HG03039 (cell line): ENCODE measurements around the gene SPDEF.

Source experiments
- ATAC-seq: cut with Tn5 transposase; IDR thresholded peaks from one replicate; pipeline ENCODE4 v1.9.1; 2021; ENCODE audit warnings: mild to moderate bottlenecking, moderate library complexity; ENCODE audit not compliant: unreplicated experiment

SPDEF gene

DNA sequence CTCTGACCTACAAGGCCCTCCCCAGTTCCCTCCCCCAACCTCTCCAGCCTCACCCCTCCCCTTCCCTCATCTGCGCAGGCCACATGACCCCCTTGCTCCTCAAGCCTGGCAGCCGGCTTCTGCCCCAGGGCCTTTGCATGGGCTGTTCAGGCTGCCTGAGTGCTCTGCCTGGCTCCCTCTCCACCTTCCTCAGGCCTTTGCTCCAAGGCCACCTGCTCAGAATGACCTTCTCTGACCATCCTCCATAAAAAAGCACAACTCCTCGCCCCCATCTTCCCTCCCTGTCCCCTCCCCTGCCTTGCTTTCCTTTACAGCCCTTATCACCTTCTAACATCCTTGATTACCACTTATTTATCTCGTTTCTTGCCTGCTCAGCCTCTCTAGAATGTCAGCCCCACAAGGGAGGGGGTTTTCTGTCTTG lies 38.7 kb downstream of the SPDEF start:
- ATAC-seq, result no peak

DNA sequence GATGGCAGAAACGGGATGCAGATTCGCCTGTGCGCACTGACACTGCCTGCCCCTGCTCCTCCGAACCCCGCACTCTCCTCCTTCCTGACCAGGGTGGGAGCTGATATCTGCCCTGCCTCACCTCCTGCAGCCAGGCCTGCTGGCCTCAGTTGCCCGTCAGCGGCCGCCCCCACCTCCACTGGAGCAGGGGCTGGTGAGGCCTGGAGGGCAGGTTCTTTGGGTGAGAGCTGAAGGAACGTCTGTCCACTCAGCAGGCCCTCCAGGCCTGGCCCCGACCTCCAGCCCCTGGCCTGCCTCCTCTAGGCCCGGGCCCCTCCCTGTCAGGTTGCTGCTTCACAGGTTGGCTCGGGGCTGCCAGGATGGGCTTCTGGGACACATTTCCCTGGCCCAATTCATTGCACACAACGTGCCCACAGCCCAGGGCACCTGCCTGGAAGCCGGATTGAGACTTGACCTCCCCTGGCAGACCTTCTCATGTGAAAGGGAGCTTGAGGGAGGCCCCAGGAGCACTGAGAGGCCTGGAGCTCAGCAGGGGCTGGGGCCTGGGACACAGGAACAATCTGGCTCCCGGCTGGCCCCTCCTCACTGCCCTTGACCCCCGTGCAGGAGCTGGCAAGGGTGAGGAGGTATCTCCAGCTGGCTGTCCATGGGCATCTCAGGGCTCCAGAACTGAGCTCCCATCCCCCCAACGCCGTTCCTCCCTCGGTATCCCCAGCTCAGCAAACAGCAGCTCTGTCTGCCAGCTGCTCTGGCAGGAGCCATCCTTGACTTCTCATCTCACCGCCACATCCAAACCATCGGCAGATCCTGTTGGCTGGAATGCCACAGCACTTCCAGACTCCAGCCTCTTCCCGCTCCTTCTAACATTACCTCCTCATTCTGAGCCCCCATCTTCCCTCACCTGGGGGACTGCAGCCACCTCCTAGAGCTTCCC lies 39.5 kb downstream of the SPDEF start:
- no peak for ATAC-seq

DNA sequence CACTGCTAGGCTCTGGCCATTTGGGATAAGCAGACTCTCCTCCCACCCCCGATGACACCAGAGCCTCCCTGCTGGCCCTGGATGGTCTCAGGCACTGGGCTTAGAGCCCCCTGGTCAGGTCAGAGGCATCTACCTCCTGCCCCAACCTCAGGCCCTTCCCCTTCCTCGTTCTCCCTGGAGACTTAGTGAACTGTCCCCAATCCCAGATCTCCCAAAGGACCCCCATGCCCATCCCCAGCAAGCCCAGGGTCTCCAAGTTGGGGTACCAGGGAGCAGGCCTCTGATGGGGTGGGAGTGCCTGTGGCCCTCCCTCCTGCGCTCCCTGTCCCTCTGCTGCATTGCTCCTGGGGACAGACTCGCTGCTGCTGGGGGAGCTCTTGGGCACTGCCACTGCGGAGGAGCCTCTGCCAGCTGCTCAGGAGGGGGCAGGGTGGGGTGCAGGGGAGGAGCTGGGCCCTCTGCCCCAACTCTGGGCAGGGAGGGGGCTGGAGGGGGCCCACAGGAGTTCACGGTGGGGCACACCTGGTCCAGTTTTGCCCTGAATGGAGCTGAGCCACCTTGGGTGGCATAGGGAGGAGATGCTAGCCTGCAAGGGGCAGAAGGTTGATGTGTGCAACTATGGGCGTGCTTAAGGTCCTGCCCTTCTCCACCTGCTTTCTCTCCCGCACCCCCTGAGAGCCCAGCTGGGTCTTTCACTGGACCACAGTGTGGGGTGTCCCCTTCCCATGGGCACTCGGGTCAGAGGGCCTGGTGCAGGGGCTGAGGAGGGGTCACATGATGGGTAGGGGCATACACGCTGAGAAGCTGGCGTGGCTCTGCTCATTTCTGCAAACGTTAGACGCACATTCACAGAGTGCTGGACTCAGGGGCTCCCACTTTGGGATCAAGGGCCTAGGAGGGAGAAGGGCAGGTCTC lies 40.4 kb downstream of the SPDEF start:
- ATAC-seq, result no peak

DNA sequence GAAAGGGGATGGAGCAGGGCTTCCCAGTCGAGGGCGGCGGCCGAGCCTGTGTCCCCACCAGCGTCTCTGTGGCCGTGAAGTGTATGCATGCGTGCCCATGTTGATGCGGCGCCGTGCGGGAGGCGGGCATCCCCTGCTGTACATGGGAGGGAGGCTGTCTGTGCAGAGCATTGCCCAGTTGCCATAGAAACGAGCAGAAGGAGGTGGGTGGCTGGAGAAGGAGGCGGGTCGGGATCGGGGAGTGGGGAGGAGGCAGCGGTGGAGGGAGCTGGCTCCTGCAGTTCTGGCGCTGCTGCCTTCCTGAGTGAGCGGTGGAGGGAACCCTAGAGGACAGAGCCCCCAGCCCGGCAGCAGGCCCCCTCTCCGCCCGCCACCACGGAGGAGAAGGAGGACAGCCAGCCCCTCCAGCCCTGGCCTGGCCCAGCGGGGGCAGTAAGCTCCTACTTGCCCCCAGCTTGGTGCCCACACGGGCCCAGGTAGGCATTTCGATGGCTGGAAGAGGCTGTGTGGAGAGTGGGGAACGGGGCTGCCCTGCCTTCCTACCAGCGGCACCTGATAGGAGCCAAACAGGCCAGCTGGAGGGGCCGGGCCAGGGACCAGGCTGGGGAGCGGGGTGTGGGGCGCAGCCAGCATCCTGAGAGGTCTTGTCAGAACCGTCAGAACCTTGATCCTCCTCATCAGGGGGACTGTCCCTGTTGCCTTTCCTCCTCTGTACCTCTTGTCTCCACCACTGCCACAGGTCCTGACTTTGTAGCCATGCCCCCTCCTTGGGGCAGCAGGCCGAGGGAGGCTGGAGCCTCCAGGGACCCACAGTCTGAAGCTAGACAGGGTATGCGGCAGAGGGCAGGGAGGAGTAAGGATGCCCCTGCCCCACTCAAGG lies 41.3 kb downstream of the SPDEF start:
- no peak for ATAC-seq

DNA sequence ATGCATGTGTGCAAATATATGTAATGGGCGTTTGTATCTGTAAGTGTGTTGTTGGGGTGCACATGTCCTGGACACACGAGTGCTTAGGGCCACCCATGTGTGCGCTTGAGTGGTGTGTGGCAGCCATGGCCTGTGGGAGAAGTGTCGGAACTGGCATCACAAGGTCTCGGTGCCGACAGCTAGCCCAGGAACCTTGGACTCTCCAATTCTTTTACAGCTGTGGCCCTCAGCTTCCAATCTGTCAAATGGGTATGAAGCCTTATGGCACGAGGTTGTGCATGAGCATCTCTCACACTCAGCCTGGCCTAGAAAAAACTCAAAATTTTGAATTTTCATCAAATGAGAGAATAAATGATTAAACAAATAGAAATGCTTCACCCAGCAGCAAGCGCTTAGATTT lies 42.0 kb downstream of the SPDEF start:
- ATAC-seq, result no peak

DNA sequence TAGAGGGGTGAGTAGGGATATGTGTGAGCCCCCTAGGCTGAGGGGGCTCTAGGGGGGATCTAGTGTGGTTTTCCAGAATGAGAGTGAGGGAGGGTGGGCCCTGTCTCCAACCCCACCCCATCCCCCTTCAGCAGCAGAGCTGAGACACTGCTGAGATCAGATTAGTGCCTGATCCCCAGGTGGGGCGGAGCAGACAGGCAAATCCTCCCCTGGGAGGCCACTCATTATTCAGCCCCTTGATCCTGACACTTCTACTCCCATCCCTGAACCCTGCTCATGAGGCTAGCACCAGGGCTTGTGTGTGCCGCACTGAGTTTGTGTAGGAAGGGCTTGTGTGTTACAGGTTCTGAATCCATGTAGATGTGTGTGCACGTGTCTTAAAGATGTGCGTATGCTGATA lies 42.5 kb downstream of the SPDEF start:
- ATAC-seq, result no peak

DNA sequence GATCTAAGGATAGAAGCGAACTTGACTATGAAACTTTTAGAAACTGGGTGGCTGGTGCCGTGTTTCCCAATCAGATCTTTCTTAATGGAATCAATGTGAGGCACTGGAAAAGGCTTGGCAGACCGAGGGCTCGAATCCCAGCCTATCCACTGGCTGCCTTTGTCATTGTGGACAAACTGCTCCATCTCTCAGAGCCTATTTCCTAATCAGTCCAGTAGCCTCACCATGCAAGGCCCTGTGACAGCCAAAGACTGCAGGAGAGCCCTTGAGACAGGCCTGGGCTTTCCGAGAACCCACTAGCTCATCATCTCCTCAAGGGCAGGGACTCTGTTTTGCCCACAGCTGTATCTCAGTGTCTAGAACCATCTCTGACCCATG lies 43.4 kb downstream of the SPDEF start:
- ATAC-seq, result no peak

DNA sequence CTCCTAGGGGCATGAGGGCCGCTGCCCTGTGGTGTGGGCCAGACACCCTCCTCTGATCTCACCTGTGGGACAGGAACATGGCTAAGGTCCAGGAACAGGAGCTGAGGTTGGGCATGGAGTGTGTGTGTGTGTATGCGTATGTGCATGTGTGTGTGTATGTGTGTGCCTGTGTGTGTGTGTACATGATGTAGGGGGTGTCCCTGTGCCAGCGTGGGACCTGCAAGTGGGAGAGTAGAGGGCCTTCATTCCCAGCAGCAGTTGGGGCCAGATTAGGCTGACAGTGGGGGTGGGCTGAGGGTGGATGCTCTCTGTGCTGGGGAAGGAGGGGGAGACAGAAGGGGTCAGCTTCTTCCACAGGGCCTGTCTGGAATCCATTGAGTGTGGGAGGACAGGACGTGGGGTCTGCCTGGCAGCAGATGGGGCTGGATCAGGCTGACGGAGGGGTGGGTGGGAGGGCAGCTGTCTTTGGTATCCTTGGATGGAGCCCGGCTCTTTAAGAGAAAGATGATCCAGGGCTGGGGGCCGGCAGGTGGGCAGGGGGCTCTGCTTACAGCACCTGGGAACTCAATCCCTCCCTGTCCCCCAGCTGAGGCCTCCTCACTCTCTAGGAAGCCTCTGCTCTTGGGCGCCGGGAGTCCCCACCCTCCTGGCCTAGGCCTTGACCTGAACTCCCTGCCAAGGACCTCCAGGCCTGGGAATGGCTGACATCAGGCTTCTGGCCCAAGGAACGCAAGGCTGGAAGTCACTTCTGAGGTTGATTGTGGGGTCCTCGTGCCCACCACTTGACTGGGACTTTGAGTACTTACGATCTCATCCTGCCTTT lies 44.0 kb downstream of the SPDEF start:
- no peak for ATAC-seq

DNA sequence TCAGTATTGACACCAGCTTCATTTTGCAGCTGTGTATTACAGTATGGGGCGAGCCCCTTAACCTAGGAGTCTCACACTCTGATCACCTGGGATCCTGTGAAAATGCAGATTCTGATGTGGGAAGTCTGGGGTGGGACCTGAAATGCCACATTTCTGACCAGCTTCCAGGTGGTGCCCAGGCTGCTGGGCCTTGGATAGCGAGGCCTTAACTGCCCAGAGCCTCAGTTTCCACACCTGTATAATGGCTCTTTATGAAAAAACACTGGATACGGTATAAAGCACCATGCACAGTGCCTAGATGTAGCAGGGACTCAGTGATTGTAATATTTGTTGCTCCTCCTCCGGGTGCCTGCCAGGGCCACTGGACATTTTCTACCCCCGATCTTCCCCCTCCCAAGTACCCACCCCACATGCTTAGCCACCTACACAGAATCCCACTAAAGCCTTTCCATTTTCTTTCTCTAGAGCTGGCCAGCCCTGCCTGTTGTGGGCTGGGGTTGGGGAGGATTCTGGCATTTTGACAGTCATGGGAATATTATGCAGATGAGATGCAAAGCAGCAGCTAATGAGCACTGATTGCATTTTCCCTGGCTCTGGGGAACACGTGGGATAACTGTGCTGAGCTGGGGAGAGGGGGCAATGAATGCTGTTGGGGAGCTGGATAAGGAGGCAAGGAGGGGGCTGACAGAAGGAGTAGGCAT lies 44.8 kb downstream of the SPDEF start:
- ATAC-seq, result no peak

DNA sequence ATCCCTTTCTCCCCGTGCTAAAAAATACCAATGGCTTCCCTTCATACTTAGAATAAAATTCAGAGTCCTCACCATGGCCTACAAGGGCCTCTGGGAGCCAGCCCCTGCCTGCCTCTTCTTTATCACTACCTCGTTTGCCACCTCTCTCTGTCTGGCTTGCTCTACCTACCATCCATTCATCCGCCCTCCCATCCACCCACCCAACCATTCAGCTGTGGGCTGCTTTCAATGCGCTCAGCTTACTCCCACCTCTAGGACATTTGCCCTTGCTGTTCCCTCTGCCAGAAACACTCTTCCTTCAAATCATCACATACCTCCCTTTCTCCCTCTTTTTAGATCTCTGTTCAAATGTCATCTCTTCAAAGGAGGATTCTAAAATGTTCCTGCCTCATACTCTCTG lies 45.8 kb downstream of the SPDEF start:
- no peak for ATAC-seq

DNA sequence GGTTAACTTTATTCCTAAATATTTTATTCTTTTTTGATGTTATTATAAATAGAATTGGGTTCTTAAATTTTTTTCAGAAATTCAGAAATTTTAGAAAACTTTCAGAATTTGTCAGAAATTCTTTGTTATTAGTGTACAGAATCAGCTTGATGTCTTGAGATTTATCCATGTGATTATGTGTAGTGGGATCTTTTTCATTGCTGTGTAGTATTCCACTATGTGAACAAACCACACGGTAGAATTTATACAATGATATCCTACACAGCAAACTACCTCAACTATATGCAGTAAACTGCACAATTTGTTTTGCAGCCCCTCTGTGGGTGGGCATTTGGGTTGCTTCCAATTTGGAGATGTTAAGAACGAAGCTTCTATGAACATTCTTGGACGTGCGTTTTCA lies 46.3 kb downstream of the SPDEF start:
- ATAC-seq, result no peak

DNA sequence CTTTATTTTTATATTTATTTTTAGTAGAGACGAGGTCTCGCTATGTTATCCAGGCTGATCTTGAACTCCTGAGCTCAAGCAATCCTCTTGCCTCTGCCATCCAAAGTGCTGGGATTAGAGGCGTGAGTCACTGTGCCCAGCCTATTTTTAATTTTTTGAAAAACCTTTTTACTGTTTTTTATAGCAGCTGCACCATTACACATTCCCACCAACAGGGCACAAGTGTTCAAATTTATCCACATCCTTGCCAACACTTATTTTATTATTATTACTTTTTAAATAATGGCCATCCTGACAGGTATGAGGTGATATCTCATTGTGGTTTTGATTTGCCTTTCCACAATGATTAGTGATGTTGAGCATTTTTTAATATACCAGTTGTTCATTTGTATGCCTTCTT lies 47.7 kb downstream of the SPDEF start:
- ATAC-seq, result no peak

DNA sequence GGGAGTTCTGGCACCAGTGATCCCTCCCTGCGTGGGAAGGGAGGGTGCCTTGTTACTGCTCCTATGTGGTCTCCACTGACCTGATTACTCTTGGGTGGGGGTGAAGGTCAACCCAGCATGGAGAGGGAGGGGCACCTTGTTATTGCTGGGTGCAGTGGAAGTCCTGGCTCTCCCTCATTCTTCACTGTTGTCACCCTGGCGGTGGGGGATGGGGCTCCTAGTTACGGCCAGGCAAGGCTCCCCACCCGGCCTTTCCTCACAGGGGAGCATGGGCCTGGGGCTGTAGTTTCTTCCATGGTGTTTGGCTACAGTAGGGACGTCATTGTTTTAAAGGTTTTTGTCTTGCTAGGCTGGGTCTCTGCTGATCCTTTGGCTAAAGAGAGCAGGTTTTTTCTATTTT lies 49.4 kb downstream of the SPDEF start:
- no peak for ATAC-seq

DNA sequence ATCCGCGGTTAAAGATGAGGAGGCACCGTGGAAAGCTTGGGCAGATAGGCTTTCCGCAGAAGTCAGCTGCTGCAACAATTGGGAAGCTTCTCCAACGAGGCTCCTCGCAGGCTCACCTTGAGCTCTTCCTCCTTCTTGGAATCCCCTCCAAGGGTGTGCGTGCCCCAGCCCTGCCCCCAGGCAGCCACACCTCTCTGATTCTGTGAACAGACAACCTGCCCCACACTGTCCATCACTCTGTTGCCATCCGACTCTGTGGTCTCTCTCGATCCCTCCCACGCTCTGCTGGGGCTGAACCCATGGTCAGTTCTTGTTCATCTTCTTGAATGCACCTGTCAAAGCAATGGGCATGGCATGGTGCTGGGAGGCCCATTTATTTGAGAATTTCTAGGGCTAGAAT lies 58.7 kb downstream of the SPDEF start:
- ATAC-seq, result no peak

DNA sequence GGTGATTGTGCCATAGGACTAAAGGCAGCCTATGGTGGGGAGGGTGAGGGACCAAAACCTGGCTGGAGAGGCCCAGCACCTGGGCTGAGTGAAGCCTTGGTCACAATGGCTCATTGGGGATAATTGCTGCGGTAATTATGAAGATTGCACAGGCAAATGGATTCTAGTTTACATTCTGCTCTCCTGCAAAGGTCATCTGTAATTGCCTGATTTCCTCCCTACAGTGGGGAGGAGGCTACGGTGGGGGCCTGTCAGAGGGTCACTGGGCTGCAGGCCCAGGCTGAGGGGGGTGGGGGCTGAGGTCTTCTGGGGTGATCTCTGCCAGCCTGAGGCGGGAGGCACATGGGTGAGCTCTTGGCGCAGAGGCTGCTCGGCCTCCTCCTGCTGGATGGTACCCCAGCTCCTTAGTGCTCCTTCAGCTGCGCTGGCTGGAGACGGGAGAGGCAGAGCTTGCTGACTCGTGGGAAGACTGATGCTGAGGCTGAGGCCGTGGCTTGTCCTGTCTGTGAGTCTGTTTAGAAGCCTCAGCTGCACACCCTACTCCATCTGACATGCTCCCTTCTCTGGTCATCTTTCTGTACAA lies 59.9 kb downstream of the SPDEF start:
- no peak for ATAC-seq

DNA sequence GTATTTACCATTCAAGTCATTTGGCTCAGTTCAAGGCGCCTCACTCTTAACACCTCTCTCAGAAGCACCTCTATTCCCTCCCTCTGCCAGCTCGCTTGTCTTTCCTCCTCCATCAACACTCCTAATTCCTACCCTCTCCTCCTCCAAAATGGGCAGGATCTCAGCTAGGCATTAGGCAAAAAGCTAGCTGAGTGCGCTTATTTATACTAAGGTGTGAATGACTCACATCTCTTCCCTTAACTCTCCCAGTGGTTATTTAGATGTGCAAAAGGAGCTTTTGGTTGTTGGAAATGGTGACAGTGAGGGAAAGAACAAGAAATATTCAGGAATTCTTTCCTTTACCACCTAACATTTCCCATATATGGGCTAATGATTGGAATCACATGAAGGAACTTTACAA lies 61.2 kb downstream of the SPDEF start:
- ATAC-seq, result no peak

DNA sequence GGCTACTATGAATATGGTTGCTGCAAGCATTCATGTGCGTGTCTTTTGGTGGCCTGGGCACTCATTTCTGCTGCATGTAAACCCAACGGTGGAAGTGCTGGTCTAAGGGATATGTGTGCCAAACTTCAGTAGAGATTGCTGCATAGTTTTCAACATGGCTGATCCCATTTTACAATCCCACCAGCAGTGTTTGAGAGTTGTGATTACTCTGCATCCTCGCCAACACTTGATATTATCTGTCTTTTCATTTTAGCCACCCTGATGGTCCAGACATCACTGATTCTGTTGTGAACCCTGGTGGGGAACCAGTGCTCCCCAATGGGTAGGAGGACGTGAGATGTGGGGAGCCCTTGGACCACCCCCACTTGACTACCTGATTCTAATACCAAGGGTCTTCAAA lies 62.8 kb downstream of the SPDEF start:
- no peak for ATAC-seq

DNA sequence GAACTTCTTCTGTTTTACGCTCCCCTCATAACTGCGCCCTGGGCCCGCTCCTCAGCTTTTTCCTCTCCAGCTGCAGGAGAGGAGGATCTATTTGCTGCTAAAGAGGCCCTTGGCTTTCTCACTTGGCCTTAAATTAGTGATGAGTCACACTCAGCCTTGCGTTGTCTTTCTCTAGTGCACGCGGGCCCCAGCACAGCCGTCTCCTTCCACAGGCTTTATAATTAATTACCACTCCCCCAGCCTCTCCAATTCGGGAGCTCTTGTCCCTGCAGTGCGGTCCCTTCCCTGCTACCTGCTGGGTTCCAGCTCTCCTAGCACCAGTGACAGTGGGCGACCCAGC lies 65.1 kb downstream of the SPDEF start:
- no peak for ATAC-seq

DNA sequence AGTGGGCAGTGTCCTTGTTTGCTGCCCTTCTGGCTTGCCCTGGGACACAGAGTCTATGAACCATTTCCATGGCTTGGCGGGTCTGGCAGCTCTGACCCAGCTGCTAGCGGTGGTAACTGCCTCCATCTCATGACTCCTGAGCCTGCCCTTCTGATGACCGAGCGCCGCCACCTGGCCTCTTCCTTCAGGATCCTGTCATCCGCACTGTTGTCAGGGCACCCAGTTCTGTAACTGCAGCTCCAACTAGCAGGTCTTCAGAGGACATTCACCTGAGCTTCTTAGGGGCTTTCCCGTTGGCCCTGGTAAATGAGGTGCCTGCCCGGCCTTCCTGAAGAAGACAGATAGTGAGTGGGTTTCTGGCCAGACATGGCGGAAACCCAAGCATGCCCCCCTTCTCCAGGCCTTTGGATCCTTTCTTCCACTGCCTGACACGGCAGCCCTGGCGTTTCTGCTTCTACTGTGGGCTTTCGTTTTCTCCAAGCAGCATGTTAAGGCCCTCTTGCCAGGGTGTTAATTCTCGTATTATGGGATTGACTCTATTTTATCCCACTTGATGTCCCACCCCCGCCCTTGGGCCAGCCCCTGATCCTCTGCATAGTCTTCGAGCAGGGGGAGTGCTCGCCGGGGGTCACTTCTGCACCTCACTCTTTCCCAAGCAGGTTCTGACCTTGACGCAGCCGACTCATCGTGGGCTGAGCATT lies 65.6 kb downstream of the SPDEF start:
- ATAC-seq, result no peak
